ENCODE results near the gene CHTOP. TPM values are rescaled to one million over a fixed set of nuclear protein-coding genes. Genes with fewer than 3 reads are reported as not detected.
A peak's percentile ranks its signal among the peaks of the same experiment; 100 is the strongest.

The CHTOP gene
- total and polyA plus RNA-seq, 3 donors from 2014 or later: 86.1 to 101 (median 87.8) TPM

GRCh38 chr1:153626477-153626903 lies 7.4 kb upstream of the CHTOP start:
- no peak for DNase-seq
- 23 to 40% methylated on average over 3 of the region's 3 CpGs for WGBS, 2 donors
- intact Hi-C loops (cut with DNase I; ENCODE audit: low total_unique reads): no loop called here
- peak overlapping the region; percentile 38 to 67 for H3K4me3 ChIP-seq
- TF ChIP-seq POLR2A (IDR thresholded peaks at IDR 0.05): no peak
- TF ChIP-seq, protein P1, sequence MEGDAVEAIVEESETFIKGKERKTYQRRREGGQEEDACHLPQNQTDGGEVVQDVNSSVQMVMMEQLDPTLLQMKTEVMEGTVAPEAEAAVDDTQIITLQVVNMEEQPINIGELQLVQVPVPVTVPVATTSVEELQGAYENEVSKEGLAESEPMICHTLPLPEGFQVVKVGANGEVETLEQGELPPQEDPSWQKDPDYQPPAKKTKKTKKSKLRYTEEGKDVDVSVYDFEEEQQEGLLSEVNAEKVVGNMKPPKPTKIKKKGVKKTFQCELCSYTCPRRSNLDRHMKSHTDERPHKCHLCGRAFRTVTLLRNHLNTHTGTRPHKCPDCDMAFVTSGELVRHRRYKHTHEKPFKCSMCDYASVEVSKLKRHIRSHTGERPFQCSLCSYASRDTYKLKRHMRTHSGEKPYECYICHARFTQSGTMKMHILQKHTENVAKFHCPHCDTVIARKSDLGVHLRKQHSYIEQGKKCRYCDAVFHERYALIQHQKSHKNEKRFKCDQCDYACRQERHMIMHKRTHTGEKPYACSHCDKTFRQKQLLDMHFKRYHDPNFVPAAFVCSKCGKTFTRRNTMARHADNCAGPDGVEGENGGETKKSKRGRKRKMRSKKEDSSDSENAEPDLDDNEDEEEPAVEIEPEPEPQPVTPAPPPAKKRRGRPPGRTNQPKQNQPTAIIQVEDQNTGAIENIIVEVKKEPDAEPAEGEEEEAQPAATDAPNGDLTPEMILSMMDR (IDR thresholded peaks at IDR 0.05): no peak
- H3K27ac ChIP-seq: peak overlapping the region; percentile 94 to 95
- H3K27me3 ChIP-seq: no peaks in the 10 kb centered on the region
- H3K36me3 ChIP-seq (ENCODE audit: low read depth, missing control alignments): no peaks in the 10 kb centered on the region
- peaks cover 32% of the 10 kb centered on the region for H3K4me1 ChIP-seq
- no peaks in the 10 kb centered on the region for H3K9me3 ChIP-seq

DNA sequence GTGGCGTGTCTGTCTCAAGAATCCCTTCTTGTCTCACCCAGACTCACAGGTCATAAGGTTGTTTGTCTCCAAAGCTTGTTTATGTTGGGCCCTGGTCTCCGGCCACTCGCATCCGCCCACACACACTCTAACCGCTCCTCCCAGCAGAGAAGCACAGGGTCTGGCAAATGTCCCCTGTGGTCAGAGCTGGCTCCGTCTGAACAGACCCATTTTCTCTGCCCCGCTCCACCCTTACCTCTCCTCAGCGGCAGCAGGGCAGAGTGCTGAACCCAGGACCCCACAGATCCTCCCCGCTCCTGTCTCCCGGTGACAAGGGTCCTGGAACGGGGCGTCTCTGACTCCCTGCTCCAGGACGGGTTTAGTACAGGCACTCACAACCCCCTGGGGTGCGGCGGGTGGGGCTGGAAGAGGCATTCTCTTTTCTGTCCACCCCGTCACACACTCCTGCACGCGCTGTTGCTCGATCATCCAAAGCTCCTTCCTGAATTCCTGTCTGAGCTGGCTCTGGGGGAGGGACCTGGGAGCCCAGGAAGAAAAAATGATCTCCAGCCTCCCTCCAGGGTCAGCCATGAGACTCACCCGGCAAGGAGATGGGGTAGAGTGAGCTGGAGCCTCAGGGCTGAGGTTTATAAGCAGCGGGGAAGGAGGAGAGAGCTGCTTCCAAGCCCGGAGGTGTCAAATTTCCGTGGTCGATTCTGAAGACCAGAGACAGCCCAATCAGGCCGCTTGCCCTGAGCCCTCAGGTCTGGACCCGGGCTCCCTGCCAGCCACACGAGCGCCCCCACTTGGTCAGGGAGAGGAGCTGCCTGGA lies 6.8 kb upstream of the CHTOP start, which contains the start of gene S100A13:
Gene S100A13, minus strand, starts transcription at position 602 of the 811 bp plus-strand sequence. CDS start 1,033 bp downstream, outside the sequence.
- 26 to 63% methylated on average over 19 to 28 of the region's 28 CpGs for WGBS, 2 donors
- H3K9me3 ChIP-seq: no peaks in the 10 kb centered on the region
- H3K27me3 ChIP-seq: no peaks in the 10 kb centered on the region
- H3K4me1 ChIP-seq: peaks cover 32% of the 10 kb centered on the region
- TF ChIP-seq POLR2A (IDR thresholded peaks at IDR 0.05): no peak
- TF ChIP-seq, protein P1 (IDR thresholded peaks at IDR 0.05): peak; percentile 37 to 64 (median 62)
- peak; percentile 84 for DNase-seq
- intact Hi-C loops (cut with DNase I; ENCODE audit: low total_unique reads): no loop called here
- H3K27ac ChIP-seq: peak within 1 kb of the TSS; percentile 94 to 95
- H3K4me3 ChIP-seq: peak within 1 kb of the TSS; percentile 38 to 67
- no peaks in the 10 kb centered on the region for H3K36me3 ChIP-seq (ENCODE audit: low read depth, missing control alignments)

GRCh38 chr1:153627715-153628626 lies 5.9 kb upstream of the CHTOP start, which contains the start of gene S100A1:
TSS of gene S100A1 (plus strand) at chr1:153628434. CDS start at chr1:153630522, 2,088 bp downstream.
- TF ChIP-seq POLR2A (IDR thresholded peaks at IDR 0.05): no peak
- TF ChIP-seq, protein P1 (IDR thresholded peaks at IDR 0.05): no peak
- Histone ChIP-seq H3K27ac (peak within 1 kb of the TSS; percentile 94 to 95), H3K9me3 (no peaks in the 10 kb centered on the region), H3K27me3 (no peaks in the 10 kb centered on the region), H3K36me3 (ENCODE audit: low read depth, missing control alignments) (no peaks in the 10 kb centered on the region), H3K4me1 (peaks cover 32% of the 10 kb centered on the region), H3K4me3 (peak within 1 kb of the TSS; percentile 38 to 67)
- 59 to 64% methylated on average over 3 to 10 of the region's 10 CpGs for WGBS, 2 donors
- intact Hi-C loops (cut with DNase I; ENCODE audit: low total_unique reads): no loop called here
- DNase-seq: no peak

DNA sequence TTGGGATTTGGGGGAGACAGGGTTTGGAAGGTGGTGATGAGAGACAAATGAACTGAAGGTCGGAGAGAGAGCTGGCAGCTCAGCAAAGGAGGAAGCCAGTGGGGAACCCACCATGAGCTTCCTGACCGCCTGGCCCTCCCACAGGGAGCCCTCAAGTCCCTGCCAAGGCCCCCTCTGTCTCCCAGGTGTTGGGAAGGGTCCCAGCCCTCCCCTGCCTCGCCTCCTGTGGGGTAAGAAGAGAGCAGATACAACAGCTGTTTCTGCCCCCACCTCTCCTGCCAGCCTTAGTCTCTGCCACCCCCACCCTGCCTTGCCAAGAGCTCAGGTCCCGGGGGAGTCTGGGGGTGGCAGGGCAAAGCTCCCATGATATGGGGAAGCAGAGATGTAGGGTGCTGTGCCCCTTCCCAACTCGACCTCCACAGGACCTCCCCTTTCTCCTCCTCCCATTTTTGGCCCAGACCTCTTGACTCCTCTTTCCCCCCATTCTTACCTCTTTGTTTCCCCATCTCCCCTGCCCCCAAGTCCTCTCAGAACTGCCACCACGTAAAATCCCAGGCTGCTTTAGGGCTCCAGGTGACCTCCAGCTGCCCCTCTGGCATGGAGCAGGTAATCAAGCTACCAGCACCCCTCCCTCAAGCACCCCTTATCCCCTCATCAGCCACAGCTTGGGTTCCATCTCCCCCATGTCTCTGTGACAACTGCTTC lies 5.1 kb upstream of the CHTOP start:
- H3K36me3 ChIP-seq (ENCODE audit: low read depth, missing control alignments): no peaks in the 10 kb centered on the region
- H3K27me3 ChIP-seq: no peaks in the 10 kb centered on the region
- intact Hi-C loops (cut with DNase I; ENCODE audit: low total_unique reads): no loop called here
- H3K9me3 ChIP-seq: no peaks in the 10 kb centered on the region
- no peak for TF ChIP-seq POLR2A (IDR thresholded peaks at IDR 0.05)
- TF ChIP-seq, protein P1 (IDR thresholded peaks at IDR 0.05): no peak
- DNase-seq: no peak
- H3K27ac ChIP-seq: peak overlapping the region in 1 of 2 donors; percentile 94
- peaks cover 32% of the 10 kb centered on the region for H3K4me1 ChIP-seq
- H3K4me3 ChIP-seq: no peak overlapping the region
- 85 to 89% methylated on average over 6 of the region's 6 CpGs for WGBS, 2 donors
